H9 (cell line): ENCODE data around the gene GPR87. TPM values are rescaled to one million over a fixed set of nuclear protein-coding genes. Genes with fewer than 3 reads are reported as not detected.

Experiments used
- DNase-seq: peaks from one replicate; pipeline ENCODE4 v3.0.0-alpha.2; 2017
- H2AFZ ChIP-seq: one replicate; pipeline ENCODE4 v1.6.1; 2013; ENCODE audit warnings: mild to moderate bottlenecking, low read length, control low read depth, moderate library complexity
- H2AK5ac ChIP-seq: 2 replicates; pipeline ENCODE4 v1.6.1; 2013; ENCODE audit warnings: low read length, control low read depth, mixed read lengths; ENCODE audit not compliant: insufficient read length
- H2BK120ac ChIP-seq: one replicate; pipeline ENCODE4 v1.6.1; 2013; ENCODE audit warnings: low read depth, mild to moderate bottlenecking, low read length, control low read depth, inconsistent platforms; ENCODE audit not compliant: poor library complexity, severe bottlenecking
- H2BK12ac ChIP-seq: 2 replicates; pipeline ENCODE4 v1.6.1; 2013; ENCODE audit warnings: low read length, control low read depth, mixed read lengths, low read depth; ENCODE audit not compliant: insufficient read length
- H2BK15ac ChIP-seq: 2 replicates; pipeline ENCODE4 v1.6.1; 2013; ENCODE audit warnings: low read depth, low read length, control low read depth
- H2BK20ac ChIP-seq: one replicate; pipeline ENCODE4 v1.6.1; 2013; ENCODE audit warnings: low read depth, mild to moderate bottlenecking, low read length, control low read depth, inconsistent platforms; ENCODE audit not compliant: poor library complexity, severe bottlenecking
- H2BK5ac ChIP-seq: 2 replicates; pipeline ENCODE4 v1.6.1; 2013; ENCODE audit warnings: low read length, control low read depth, mixed read lengths; ENCODE audit not compliant: insufficient read length
- H3K14ac ChIP-seq: 2 replicates; pipeline ENCODE4 v1.6.1; 2013; ENCODE audit warnings: low read length, control low read depth; ENCODE audit not compliant: insufficient read depth
- H3K18ac ChIP-seq: 2 replicates; pipeline ENCODE4 v1.6.1; 2013; ENCODE audit warnings: low read depth, mild to moderate bottlenecking, mixed read lengths, low read length, control low read depth; ENCODE audit not compliant: insufficient read length
- H3K23ac ChIP-seq: 2 replicates; pipeline ENCODE4 v1.6.1; 2013; ENCODE audit warnings: low read length, control low read depth, mixed read lengths, low read depth; ENCODE audit not compliant: insufficient read length
- H3K23me2 ChIP-seq: 2 replicates; pipeline ENCODE4 v1.6.1; 2013; ENCODE audit warnings: low read depth, mild to moderate bottlenecking, mixed read lengths, low read length, control low read depth; ENCODE audit not compliant: insufficient read length, poor library complexity, severe bottlenecking
- H3K27ac ChIP-seq: 2 replicates; pipeline ENCODE4 v1.5.1; 2013; ENCODE audit warnings: low read length, control low read depth, mixed read lengths, low read depth; ENCODE audit not compliant: insufficient read length
- H3K27me3 ChIP-seq: 2 replicates; pipeline ENCODE4 v1.6.1; 2013; ENCODE audit warnings: low read length, control low read depth, inconsistent platforms; ENCODE audit not compliant: insufficient read depth
- H3K4ac ChIP-seq: 2 replicates; pipeline ENCODE4 v1.6.1; 2013; ENCODE audit warnings: low read depth, mild to moderate bottlenecking, control low read depth, inconsistent platforms, low read length, moderate library complexity
- H3K4me1 ChIP-seq: 2 replicates; pipeline ENCODE4 v1.6.1; 2013; ENCODE audit warnings: low read length, control low read depth, inconsistent platforms; ENCODE audit not compliant: insufficient read depth
- H3K4me2 ChIP-seq: 2 replicates; pipeline ENCODE4 v1.6.1; 2013; ENCODE audit warnings: low read length, control low read depth, mixed read lengths; ENCODE audit not compliant: insufficient read length, insufficient read depth
- H3K56ac ChIP-seq: 2 replicates; pipeline ENCODE4 v1.6.1; 2013; ENCODE audit warnings: low read depth, mild to moderate bottlenecking, mixed read lengths, low read length, control low read depth; ENCODE audit not compliant: insufficient read length
- H3K79me1 ChIP-seq: 2 replicates; pipeline ENCODE4 v1.6.1; 2013; ENCODE audit warnings: low read depth, mild to moderate bottlenecking, moderate library complexity, low read length, control low read depth, inconsistent platforms; ENCODE audit not compliant: insufficient read depth, poor library complexity, severe bottlenecking
- H3K79me2 ChIP-seq: 2 replicates; pipeline ENCODE4 v1.6.1; 2013; ENCODE audit warnings: low read length, control low read depth, inconsistent platforms; ENCODE audit not compliant: insufficient read depth
- H3K9ac ChIP-seq: 2 replicates; pipeline ENCODE4 v1.6.1; 2013; ENCODE audit warnings: low read length, control low read depth, mixed read lengths; ENCODE audit not compliant: insufficient read length; ENCODE audit errors: extremely low read depth
- H3K9me3 ChIP-seq: one replicate; pipeline ENCODE4 v1.6.1; 2013; ENCODE audit warnings: low read depth, low read length, inconsistent platforms; ENCODE audit not compliant: control insufficient read depth
- H3T11ph ChIP-seq: one replicate; pipeline ENCODE4 v1.6.1; 2013; ENCODE audit warnings: mild to moderate bottlenecking, low read length, control low read depth, inconsistent platforms
- H4K20me1 ChIP-seq: one replicate; pipeline ENCODE4 v1.6.1; 2013; ENCODE audit not compliant: control insufficient read depth, insufficient read length, insufficient read depth
- H4K5ac ChIP-seq: 2 replicates; pipeline ENCODE4 v1.6.1; 2013; ENCODE audit warnings: low read depth, mild to moderate bottlenecking, mixed read lengths, low read length, control low read depth; ENCODE audit not compliant: insufficient read length
- H4K8ac ChIP-seq: replicated peaks from 2 replicates; pipeline ENCODE4 v1.6.1; 2013; ENCODE audit warnings: low read length, control low read depth, mixed read lengths, low read depth; ENCODE audit not compliant: insufficient read length
- H4K91ac ChIP-seq: 2 replicates; pipeline ENCODE4 v1.6.1; 2013; ENCODE audit warnings: low read depth, mild to moderate bottlenecking, moderate library complexity, mixed read lengths, low read length, control low read depth; ENCODE audit not compliant: insufficient read length
- H3K27ac Mint-ChIP-seq, 3 experiments: 2 replicates in 2 of 3; 3 replicates in 1 of 3; pipeline ENCODE4 v1.8.0; 2020 to 2021; ENCODE audit warnings: mixed read lengths in 3 of 3, mild to moderate bottlenecking in 1 of 3, moderate library complexity in 1 of 3
- H3K27me3 Mint-ChIP-seq: 2 replicates; pipeline ENCODE4 v1.8.0; 2021; ENCODE audit warnings: low read depth, mild to moderate bottlenecking, moderate library complexity, mixed read lengths
- H3K36me3 Mint-ChIP-seq, 3 experiments: 2 replicates in 2 of 3; 3 replicates in 1 of 3; pipeline ENCODE4 v1.8.0; 2020 to 2021; ENCODE audit warnings: low read depth in 3 of 3, mixed read lengths in 3 of 3; ENCODE audit not compliant: insufficient read depth in 1 of 3
- H3K4me1 Mint-ChIP-seq, 2 experiments: 2 replicates each; pipeline ENCODE4 v1.8.0; 2020; ENCODE audit warnings: mixed read lengths in 2 of 2
- H3K4me3 Mint-ChIP-seq, 2 experiments: 2 replicates in 1 of 2; 3 replicates in 1 of 2; pipeline ENCODE4 v1.8.0; 2020 to 2021; ENCODE audit warnings: mild to moderate bottlenecking in 2 of 2, mixed read lengths in 2 of 2, moderate library complexity in 1 of 2
- H3K9me3 Mint-ChIP-seq, 2 experiments: 2 replicates in 1 of 2; 3 replicates in 1 of 2; pipeline ENCODE4 v1.8.0; 2020; ENCODE audit warnings: mild to moderate bottlenecking in 2 of 2, mixed read lengths in 2 of 2, moderate library complexity in 1 of 2
- WGBS: extraction: QIAGEN DNeasy Blood & Tissue Kit; methylation state at CpG from one replicate; pipeline ENCODE4 v1.1.7; 2013; ENCODE audit warnings: missing lambda C conversion rate, low lambda C conversion rate, mixed read lengths; ENCODE audit not compliant: insufficient read length; ENCODE audit errors: extremely low coverage; 5-methylcytosine and 5-hydroxymethylcytosine counted together
- total RNA-seq: library from RNA; stranded (reverse); gene quantifications from 2 replicates; pipeline ENCODE4 v1.2.1, GENCODE V29; 2021
- TF ChIP-seq, protein P1 (sequence below): fragments of 200-600 bp; sonication (generic); conservative IDR thresholded peaks from 3 replicates; pipeline ENCODE4 v1.8.0; 2021; ENCODE audit warnings: antibody characterized with exemption, mild to moderate bottlenecking

GPR87 gene
- total RNA-seq, 1 experiment from 2014 or later = 0.33 TPM

DNA sequence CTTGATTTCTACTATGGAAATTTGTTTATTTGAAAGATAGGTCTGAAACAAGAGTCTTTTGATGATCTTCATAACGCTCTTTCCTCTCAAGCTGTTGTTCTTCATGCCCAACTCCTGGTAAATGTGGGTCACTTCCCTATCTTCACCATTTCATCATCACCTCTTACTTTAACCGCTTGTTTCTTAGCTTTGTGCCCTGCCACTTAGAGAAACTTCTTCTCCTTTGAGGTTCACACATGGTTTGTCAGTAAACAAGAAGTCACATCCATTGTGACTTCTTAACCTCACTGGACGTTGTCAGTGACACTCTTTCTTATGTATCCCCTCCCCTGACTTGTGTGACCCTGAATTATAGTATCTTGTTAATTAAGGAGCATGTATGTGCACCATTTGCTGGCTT lies 29.7 kb upstream of the GPR87 start:
- no peaks in the 10 kb centered on the region for H3K27me3 ChIP-seq
- no peak overlapping the region for H2AFZ ChIP-seq
- no peak overlapping the region for H2BK15ac ChIP-seq
- H3K9ac ChIP-seq = no peak overlapping the region
- H3K23me2 ChIP-seq = no peaks in the 10 kb centered on the region
- no peak overlapping the region for H3K18ac ChIP-seq
- H3K36me3 Mint-ChIP-seq = no peaks in the 10 kb centered on the region
- no peak overlapping the region for H3K27ac Mint-ChIP-seq
- no peaks in the 10 kb centered on the region for H3K9me3 ChIP-seq
- H4K5ac ChIP-seq = no peak overlapping the region
- H2BK5ac ChIP-seq = no peak overlapping the region
- H2BK20ac ChIP-seq = no peak overlapping the region
- no peak overlapping the region for H3K4ac ChIP-seq
- H3K4me1 Mint-ChIP-seq = peaks cover 14 to 32% of the 10 kb centered on the region in 2 experiments
- no peak overlapping the region for H2BK120ac ChIP-seq
- H3K14ac ChIP-seq = no peak overlapping the region
- no peaks in the 10 kb centered on the region for H3K27me3 Mint-ChIP-seq
- H2BK12ac ChIP-seq = no peak overlapping the region
- no peaks in the 10 kb centered on the region for H4K20me1 ChIP-seq
- H4K91ac ChIP-seq = no peak overlapping the region
- WGBS = no CpG with 5 or more reads among the region's 3 CpGs
- TF ChIP-seq, protein P1, sequence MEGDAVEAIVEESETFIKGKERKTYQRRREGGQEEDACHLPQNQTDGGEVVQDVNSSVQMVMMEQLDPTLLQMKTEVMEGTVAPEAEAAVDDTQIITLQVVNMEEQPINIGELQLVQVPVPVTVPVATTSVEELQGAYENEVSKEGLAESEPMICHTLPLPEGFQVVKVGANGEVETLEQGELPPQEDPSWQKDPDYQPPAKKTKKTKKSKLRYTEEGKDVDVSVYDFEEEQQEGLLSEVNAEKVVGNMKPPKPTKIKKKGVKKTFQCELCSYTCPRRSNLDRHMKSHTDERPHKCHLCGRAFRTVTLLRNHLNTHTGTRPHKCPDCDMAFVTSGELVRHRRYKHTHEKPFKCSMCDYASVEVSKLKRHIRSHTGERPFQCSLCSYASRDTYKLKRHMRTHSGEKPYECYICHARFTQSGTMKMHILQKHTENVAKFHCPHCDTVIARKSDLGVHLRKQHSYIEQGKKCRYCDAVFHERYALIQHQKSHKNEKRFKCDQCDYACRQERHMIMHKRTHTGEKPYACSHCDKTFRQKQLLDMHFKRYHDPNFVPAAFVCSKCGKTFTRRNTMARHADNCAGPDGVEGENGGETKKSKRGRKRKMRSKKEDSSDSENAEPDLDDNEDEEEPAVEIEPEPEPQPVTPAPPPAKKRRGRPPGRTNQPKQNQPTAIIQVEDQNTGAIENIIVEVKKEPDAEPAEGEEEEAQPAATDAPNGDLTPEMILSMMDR = no peak
- H3K23ac ChIP-seq = no peak overlapping the region
- no peaks in the 10 kb centered on the region for H3K79me2 ChIP-seq
- H3K9me3 Mint-ChIP-seq = no peaks in the 10 kb centered on the region
- no peak overlapping the region for H3K27ac ChIP-seq
- H3T11ph ChIP-seq = no peak overlapping the region
- no peak overlapping the region for H2AK5ac ChIP-seq
- no peak overlapping the region for H3K4me2 ChIP-seq
- no peak for DNase-seq
- H3K4me3 Mint-ChIP-seq = no peak overlapping the region
- H3K79me1 ChIP-seq = no peaks in the 10 kb centered on the region
- peaks cover 4% of the 10 kb centered on the region for H3K4me1 ChIP-seq
- no peak overlapping the region for H3K56ac ChIP-seq
- no peak overlapping the region for H4K8ac ChIP-seq
